NCI-H526 (cell line): ENCODE data around the gene TRIM63.

Source experiments
- DNase-seq, 2 experiments: peaks; one replicate each; lab custom pipeline; 2025; lab: John Stamatoyannopoulos, UW

The TRIM63 gene

GRCh38 chr1:26084844-26085243 lies 17.4 kb upstream of the TRIM63 start:
- DNase-seq = no peak

GRCh38 chr1:26084091-26084561 lies 16.7 kb upstream of the TRIM63 start:
- no peak for DNase-seq

- DNase-seq = no peak
These were observed 15.8 kb upstream of the TRIM63 start for GRCh38 chr1:26083208-26083607.

GRCh38 chr1:26082020-26082350 lies 14.6 kb upstream of the TRIM63 start:
- no peak for DNase-seq

- DNase-seq = no peak
These were observed 14.0 kb upstream of the TRIM63 start for GRCh38 chr1:26081267-26082019.

GRCh38 chr1:26079960-26080814 lies 12.8 kb upstream of the TRIM63 start:
- DNase-seq = no peak

GRCh38 chr1:26079178-26079563 lies 11.7 kb upstream of the TRIM63 start:
- DNase-seq = no peak

- DNase-seq = peak in 1 of 2 experiments; percentile 19
These were observed 11.1 kb upstream of the TRIM63 start for GRCh38 chr1:26078286-26079177.

GRCh38 chr1:26077524-26077923 lies 10.1 kb upstream of the TRIM63 start:
- DNase-seq = no peak

- DNase-seq = no peak
These were observed 8.2 kb upstream of the TRIM63 start for GRCh38 chr1:26075421-26076144.

- DNase-seq = no peak
These were observed 4.9 kb upstream of the TRIM63 start for GRCh38 chr1:26072305-26072704.

- no peak for DNase-seq
These were observed 3.5 kb upstream of the TRIM63 start for GRCh38 chr1:26070963-26071342.

- DNase-seq = no peak
These were observed 3.0 kb upstream of the TRIM63 start for GRCh38 chr1:26070296-26070962.

GRCh38 chr1:26069941-26070295 lies 2.5 kb upstream of the TRIM63 start:
- no peak for DNase-seq

GRCh38 chr1:26066857-26067256 lies 573 bp downstream of the TRIM63 start:
- DNase-seq = no peak

GRCh38 chr1:26066160-26066559 lies 1.3 kb downstream of the TRIM63 start:
- DNase-seq = no peak

GRCh38 chr1:26064553-26064952 lies 2.9 kb downstream of the TRIM63 start:
- DNase-seq = no peak

- DNase-seq = no peak
These were observed 6.4 kb downstream of the TRIM63 start for GRCh38 chr1:26060832-26061574.

- DNase-seq = no peak
These were observed 7.5 kb downstream of the TRIM63 start for GRCh38 chr1:26059906-26060305.

- DNase-seq = no peak
These were observed 9.3 kb downstream of the TRIM63 start for GRCh38 chr1:26058052-26058595.
